ENCODE results near the gene FAM193A.
"Not testable (repeated sequence)": the region's sequence is repeated elsewhere in the genome, so short reads cannot be mapped to it uniquely, and the experiment has no call there.

Gene FAM193A

GRCh38 chr4:2756691-2757350 lies 220.4 kb downstream of the FAM193A start:
- no peak for DNase-seq

GRCh38 chr4:2757426-2757825 lies 221.0 kb downstream of the FAM193A start:
- DNase-seq, result no peak

- no peak for DNase-seq
Observed at GRCh38 chr4:2761035-2761923, 224.8 kb downstream of the FAM193A start.

GRCh38 chr4:2762048-2762447 lies 225.6 kb downstream of the FAM193A start:
- no peak for DNase-seq

GRCh38 chr4:2762486-2763370 lies 226.3 kb downstream of the FAM193A start:
- DNase-seq, result not testable (repeated sequence)

GRCh38 chr4:2763511-2763967 lies 227.1 kb downstream of the FAM193A start:
- DNase-seq, result no peak

- no peak for DNase-seq
Observed at GRCh38 chr4:2765832-2766526, 229.5 kb downstream of the FAM193A start.

- no peak for DNase-seq
Observed at GRCh38 chr4:2767046-2767704, 230.7 kb downstream of the FAM193A start.

GRCh38 chr4:2767705-2768074 lies 231.2 kb downstream of the FAM193A start:
- DNase-seq, result no peak

- DNase-seq, result no peak
Observed at GRCh38 chr4:2768124-2768523, 231.7 kb downstream of the FAM193A start.

- no peak for DNase-seq
Observed at GRCh38 chr4:2768921-2769336, 232.5 kb downstream of the FAM193A start.

GRCh38 chr4:2771264-2771663 lies 234.8 kb downstream of the FAM193A start:
- no peak for DNase-seq

- DNase-seq, result not testable (repeated sequence)
Observed at GRCh38 chr4:2780643-2781042, 244.2 kb downstream of the FAM193A start.

GRCh38 chr4:2781911-2782310 lies 245.5 kb downstream of the FAM193A start:
- no peak for DNase-seq
